DOHH2 (cell line): Measurements from ENCODE around the gene PPP2R2C.

Source experiments
- H3F3A ChIP-seq: fragments of 200-600 bp; sonication (generic), shearing (Covaris generic); 2 replicates; pipeline ENCODE4 v1.6.0; 2016; ENCODE audit warnings: antibody characterized with exemption, mild to moderate bottlenecking; ENCODE audit not compliant: control insufficient read depth, insufficient read depth
- H3K27ac ChIP-seq: fragments of 200-600 bp; sonication (generic); 2 replicates; pipeline ENCODE4 v1.5.1; 2014; ENCODE audit warnings: low read depth, mild to moderate bottlenecking, low read length, moderate library complexity
- H3K27me3 ChIP-seq: fragments of 200-600 bp; sonication (generic); 2 replicates; pipeline ENCODE4 v1.6.1; 2014; ENCODE audit warnings: mild to moderate bottlenecking, low read length, mixed read lengths; ENCODE audit not compliant: control insufficient read depth
- H3K36me3 ChIP-seq: fragments of 200-600 bp; sonication (generic); 2 replicates; pipeline ENCODE4 v1.6.1; 2014; ENCODE audit warnings: mild to moderate bottlenecking, low read length, moderate library complexity, mixed read lengths; ENCODE audit not compliant: control insufficient read depth
- H3K4me1 ChIP-seq: fragments of 200-600 bp; sonication (generic); 2 replicates; pipeline ENCODE4 v1.6.1; 2014; ENCODE audit warnings: mild to moderate bottlenecking, low read length, mixed read lengths; ENCODE audit not compliant: control insufficient read depth
- H3K4me2 ChIP-seq: fragments of 200-600 bp; sonication (generic); 2 replicates; pipeline ENCODE4 v1.6.0; 2014; ENCODE audit warnings: mild to moderate bottlenecking, low read length, moderate library complexity
- H3K4me3 ChIP-seq: fragments of 200-600 bp; sonication (generic); 2 replicates; pipeline ENCODE4 v1.5.1; 2014; ENCODE audit warnings: mild to moderate bottlenecking, low read length, mixed read lengths
- H3K79me2 ChIP-seq: fragments of 200-600 bp; sonication (generic); 2 replicates; pipeline ENCODE4 v1.6.1; 2014; ENCODE audit warnings: mild to moderate bottlenecking, low read length, mixed read lengths; ENCODE audit not compliant: control insufficient read depth
- H3K9me2 ChIP-seq: fragments of 200-600 bp; sonication (generic); replicated peaks from 2 replicates; pipeline ENCODE4 v1.6.1; 2014; ENCODE audit warnings: mild to moderate bottlenecking, low read length, mixed read lengths; ENCODE audit not compliant: control insufficient read depth
- H3K9me3 ChIP-seq: fragments of 200-600 bp; sonication (generic); 2 replicates; pipeline ENCODE4 v1.6.1; 2014; ENCODE audit warnings: antibody characterized with exemption, low read length, mixed read lengths; ENCODE audit not compliant: control insufficient read depth, insufficient read depth
- H4K20me1 ChIP-seq: fragments of 200-600 bp; sonication (generic); 2 replicates; pipeline ENCODE4 v1.6.0; 2014; ENCODE audit warnings: low read depth, mild to moderate bottlenecking, antibody characterized with exemption, low read length, moderate library complexity; ENCODE audit not compliant: control insufficient read depth, insufficient read depth
- CTCF ChIP-seq: fragments of 200-600 bp; sonication (generic); IDR thresholded peaks from one replicate; pipeline ENCODE4 v1.5.1; 2014; ENCODE audit warnings: antibody characterized with exemption, mild to moderate bottlenecking, low read depth, low read length; ENCODE audit not compliant: poor library complexity, severe bottlenecking
- EZH2phosphoT487 ChIP-seq: fragments of 200-600 bp; sonication (generic); IDR thresholded peaks from 2 replicates; pipeline ENCODE4 v1.6.1; 2017; ENCODE audit warnings: borderline replicate concordance, mild to moderate bottlenecking, antibody characterized with exemption, low read length, moderate library complexity, mixed read lengths

PPP2R2C gene

GRCh38 chr4:6393066-6393465 lies 79.3 kb downstream of the PPP2R2C start:
- TF ChIP-seq CTCF: no peak
- no peak for TF ChIP-seq EZH2phosphoT487
- H3K36me3 ChIP-seq: no peaks in the 10 kb centered on the region
- H3K9me3 ChIP-seq: no peaks in the 10 kb centered on the region
- H3K79me2 ChIP-seq: no peaks in the 10 kb centered on the region
- no peaks in the 10 kb centered on the region for H4K20me1 ChIP-seq
- H3K4me2 ChIP-seq: no peak overlapping the region
- no peak overlapping the region for H3K27ac ChIP-seq
- H3F3A ChIP-seq: no peaks in the 10 kb centered on the region
- H3K4me3 ChIP-seq: no peak overlapping the region
- no peaks in the 10 kb centered on the region for H3K4me1 ChIP-seq
- H3K27me3 ChIP-seq: no peaks in the 10 kb centered on the region
- H3K9me2 ChIP-seq: no peaks in the 10 kb centered on the region

GRCh38 chr4:6392407-6392806 lies 80.0 kb downstream of the PPP2R2C start:
- H3K36me3 ChIP-seq: no peaks in the 10 kb centered on the region
- no peaks in the 10 kb centered on the region for H3K9me3 ChIP-seq
- H3K4me1 ChIP-seq: no peaks in the 10 kb centered on the region
- no peaks in the 10 kb centered on the region for H3K79me2 ChIP-seq
- H3K9me2 ChIP-seq: no peaks in the 10 kb centered on the region
- H3K27me3 ChIP-seq: no peaks in the 10 kb centered on the region
- TF ChIP-seq CTCF (no peak), EZH2phosphoT487 (no peak)
- no peaks in the 10 kb centered on the region for H3F3A ChIP-seq
- no peak overlapping the region for H3K4me2 ChIP-seq
- no peak overlapping the region for H3K4me3 ChIP-seq
- no peaks in the 10 kb centered on the region for H4K20me1 ChIP-seq
- H3K27ac ChIP-seq: no peak overlapping the region

- H3K4me3 ChIP-seq: no peak overlapping the region
- H3K27ac ChIP-seq: no peak overlapping the region
- no peaks in the 10 kb centered on the region for H3K4me1 ChIP-seq
- no peaks in the 10 kb centered on the region for H3F3A ChIP-seq
- no peak for TF ChIP-seq EZH2phosphoT487
- TF ChIP-seq CTCF: no peak
- no peaks in the 10 kb centered on the region for H3K9me2 ChIP-seq
- H3K27me3 ChIP-seq: no peaks in the 10 kb centered on the region
- no peak overlapping the region for H3K4me2 ChIP-seq
- no peaks in the 10 kb centered on the region for H3K79me2 ChIP-seq
- no peaks in the 10 kb centered on the region for H3K9me3 ChIP-seq
- no peaks in the 10 kb centered on the region for H3K36me3 ChIP-seq
- no peaks in the 10 kb centered on the region for H4K20me1 ChIP-seq
Measured at GRCh38 chr4:6391852-6392188, 80.6 kb downstream of the PPP2R2C start.
